Stimulated activated CD8-positive, alpha-beta memory T cell treated with anti-CD3 and anti-CD28 coated beads, Interleukin-4, amount 100 ng/mL, for 1 hour (primary cell): ENCODE data around the gene CFAP410.

Source experiments
- DNase-seq, 2 donors: peaks; one replicate each; pipeline ENCODE4 v3.0.0-alpha.2; 2020; ENCODE audit warnings: low read depth in 2 of 2, low spot score in 1 of 2

CFAP410 gene

DNA sequence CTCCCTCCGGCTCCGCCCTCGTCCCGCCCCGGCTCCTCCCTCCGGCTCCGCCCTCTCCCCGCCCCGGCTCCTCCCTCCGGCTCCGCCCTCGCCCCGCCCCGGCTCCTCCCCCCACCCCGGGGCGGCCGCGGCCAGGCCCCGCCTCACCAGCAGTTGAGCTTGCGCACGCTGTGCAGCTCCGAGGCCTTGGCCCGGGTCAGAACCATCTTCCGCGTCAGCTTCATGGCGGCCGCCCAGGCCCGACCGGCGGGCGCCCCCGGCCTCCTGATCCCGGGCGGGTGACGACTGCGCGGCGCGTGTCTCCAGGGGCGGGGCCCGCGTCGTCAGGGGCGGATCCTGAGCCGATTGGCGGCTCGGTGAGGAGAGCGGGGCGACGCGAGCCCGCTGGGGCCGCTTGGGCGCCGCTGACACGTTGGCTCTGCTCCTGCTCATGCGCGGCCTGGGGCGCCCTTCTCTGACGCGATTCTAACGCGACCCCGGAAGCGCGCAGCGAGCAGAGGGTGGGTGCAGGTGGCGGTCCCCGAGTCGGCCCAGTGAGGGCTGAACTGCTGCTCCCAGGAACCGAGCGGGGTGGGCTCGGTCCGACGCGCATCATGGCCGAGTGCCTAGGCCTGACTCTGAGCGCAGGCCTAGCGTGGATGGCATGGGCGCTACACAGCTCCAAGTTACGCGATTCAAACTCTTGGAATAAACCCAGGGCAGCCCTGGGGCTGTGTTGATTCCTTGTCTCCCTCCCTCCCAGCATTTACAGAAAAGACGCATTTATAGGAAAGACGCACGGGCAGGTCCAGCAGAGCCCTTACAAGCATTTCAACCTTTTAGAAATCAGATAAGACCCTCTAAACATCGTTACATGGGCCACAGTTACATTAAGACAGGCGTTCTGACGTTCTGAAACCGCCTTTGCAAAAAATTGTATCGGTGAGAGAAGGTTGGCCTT, at the start of gene CFAP410:
TSS of gene CFAP410 (minus strand) at position 420 of the 940 bp plus-strand sequence. CDS start at position 224, 196 bp downstream.
- DNase-seq: peak; percentile 85 to 90

DNA sequence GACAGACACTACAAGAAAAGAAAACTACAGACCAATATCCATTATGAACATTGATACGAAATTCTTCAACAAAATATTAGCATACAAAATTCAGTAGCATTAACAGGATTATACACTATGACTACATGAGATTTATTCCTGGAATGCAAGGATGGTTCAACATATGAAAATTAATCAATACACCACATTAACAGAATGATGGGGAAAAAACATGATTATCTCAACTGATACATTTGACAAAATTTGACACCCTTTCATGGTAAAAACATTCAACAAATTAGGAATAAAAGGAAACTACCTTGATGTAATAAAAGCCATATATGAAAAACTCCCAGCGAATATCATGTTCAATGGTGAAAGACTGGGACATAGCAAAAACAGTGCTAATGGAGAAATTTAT, 45.8 kb upstream of the CFAP410 start:
- no peak for DNase-seq

DNA sequence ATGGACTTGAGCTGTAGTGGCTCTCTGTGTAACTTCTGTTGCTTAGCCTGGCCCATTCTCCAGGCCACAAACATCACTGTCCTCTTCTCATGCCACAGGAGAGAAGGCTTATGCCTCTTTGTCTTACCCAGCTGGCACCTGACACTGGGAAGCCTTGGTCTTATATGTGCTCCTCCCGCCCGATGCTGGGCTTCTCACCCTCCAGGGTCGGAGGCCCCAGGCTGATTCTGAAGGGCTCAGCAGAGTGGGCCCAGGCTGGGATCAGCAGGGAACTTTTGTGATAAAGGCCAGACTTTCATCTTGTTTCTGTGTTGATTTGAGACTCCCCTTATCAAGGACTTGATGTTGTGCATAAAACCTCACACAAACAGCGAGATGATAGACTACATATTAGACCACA, 44.0 kb upstream of the CFAP410 start:
- no peak for DNase-seq

DNA sequence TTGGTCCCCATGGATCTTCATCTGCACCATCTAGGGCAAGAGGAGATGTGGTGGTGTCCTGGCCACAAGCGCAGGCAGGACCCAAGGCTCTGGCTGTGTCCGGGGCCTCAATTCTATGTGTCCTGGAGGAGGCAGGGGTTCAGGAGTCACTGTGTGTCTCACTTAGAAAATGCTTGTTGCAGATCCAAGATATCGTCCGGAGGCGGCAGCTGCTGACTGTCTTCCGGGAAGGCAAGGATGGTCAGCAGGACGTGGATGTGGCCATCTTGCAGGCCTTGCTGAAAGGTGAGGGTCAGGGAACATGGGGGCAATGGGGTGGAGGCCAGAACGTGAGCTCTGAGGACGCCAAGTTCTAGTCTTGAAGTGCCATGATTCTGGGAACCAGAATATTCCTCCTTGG, 43.3 kb upstream of the CFAP410 start:
- DNase-seq: no peak

DNA sequence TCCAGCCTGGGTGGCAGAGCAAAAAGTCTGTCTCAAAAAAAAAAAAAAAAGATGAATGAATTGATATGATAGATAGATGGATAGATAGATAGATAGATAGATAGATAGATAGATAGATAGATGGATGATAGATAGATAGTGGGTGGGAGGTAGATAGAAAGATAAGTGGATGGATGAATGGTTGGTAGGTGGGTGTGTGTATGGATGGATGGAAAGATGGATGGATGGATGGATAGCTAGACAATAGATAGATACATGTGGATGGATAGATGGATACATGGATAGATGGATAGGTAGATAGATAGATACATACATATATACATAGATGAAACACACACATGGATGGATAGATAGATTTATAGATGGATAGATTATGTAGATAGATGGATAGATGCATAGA, 42.7 kb upstream of the CFAP410 start:
- no peak for DNase-seq

DNA sequence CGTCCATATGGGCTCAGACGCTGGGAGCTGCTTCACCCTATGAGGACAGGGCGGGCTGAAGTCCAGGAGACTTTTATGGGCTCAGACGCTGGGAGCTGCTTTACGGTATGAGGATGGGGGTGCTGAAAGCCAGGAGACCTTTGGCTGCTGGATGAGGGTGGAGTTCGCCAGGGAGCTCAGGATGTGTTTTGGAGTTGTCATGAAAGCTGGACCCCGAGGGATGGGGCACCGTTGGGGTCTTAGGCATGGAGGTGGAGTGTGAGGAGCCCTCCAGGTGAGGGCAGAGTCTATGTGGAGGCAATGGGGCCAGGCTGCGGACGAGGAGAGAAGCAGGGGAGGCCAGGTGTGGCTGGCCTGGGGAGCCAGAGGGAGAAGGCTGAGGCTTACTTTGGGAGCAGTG, 41.7 kb upstream of the CFAP410 start:
- DNase-seq: no peak

DNA sequence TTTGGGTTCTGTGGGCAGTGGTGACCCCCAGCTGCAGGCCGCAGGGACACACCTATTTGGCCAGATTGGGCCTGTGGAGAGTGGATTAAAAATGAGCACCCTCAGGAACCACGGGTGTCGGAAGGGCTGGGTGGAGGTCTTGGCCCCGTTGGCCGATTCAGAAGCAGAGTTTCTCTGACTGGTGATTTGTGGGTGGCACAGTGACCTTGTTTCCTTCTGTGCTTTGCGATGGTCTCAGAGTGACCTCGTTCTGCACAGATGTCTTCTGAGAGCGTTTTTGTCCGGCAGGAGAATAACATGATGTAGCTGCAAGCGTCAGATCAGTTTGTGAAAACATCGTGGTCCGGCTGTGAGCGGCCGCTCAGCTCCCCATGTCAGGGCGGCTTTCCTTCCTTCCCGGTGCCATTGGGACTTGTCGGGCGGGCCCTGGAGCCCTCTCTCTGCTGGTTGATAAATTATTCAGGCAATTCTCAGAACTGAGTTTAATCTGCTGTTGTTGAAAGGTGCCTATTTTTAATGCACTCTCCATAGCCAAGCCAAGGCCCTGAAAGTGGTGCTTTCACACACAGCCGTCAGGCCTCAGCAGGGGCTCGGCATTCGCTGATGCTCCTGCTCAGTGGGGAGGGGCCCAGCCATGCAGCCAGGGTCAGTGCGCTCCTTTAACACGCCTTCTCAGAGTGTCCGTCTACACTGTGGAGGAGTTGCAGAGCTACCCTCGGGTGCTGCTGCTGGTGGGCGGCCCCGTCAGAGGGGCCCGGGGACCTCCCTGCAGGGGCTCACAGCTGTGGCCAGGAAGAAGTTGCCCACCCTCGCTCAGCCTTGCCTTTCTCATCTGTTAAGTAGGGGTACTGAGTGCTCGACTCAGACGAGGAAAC, 41.0 kb upstream of the CFAP410 start:
- no peak for DNase-seq

DNA sequence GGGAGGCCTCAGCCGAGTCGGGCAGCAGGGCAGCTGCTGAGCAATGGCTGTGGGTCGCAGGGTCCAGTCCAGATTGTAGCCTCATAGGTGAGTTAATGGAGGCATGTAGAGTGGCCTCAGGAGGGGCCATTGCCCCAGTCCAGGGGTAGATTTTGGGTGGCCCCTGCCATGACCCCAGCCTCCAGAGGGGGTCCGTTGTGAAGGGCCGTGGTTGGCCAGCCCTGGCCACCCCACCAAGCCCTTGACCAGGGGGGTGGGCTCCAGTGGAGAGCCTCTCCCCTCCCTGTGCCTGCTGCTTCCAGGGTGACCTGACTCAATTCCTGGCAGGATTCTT, 40.3 kb upstream of the CFAP410 start:
- DNase-seq: no peak

DNA sequence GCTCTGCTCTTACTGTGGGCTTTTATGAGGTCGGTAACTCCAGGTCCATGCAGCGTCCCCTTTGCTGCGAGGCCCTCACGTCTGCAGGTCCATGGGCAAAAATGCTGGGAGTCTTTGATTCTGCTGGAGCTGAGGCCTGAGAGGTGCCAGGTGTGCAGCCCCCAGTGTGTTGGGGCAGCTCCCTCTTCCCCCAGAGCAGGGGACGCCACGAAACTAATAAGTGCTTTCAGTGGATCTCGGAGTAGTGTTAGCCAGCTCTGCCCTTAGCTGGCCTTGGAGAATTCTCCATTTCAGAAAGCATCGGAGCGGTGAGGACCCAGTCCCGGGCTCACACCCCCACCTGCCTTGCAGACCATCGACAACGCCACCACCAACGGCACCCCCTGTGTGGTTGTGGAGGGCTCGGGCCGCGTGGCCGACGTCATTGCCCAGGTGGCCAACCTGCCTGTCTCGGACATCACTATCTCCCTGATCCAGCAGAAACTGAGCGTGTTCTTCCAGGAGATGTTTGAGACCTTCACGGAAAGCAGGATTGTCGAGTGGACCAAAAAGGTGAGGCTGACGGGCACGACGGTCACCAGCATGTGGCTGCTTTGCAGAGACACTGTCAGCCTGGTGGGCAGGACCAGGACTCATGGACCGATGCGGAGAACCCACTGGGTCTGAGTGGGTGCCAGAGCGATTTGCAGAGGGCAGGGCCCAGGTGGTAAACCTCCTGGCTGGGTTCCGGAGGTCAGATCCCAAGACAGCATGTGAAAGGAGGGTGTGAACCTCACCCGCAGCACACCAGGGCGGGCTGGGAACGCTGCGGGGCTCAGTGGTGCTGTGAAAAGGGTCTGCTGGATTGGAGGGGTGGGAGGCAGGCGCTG, 39.7 kb upstream of the CFAP410 start:
- DNase-seq: no peak

DNA sequence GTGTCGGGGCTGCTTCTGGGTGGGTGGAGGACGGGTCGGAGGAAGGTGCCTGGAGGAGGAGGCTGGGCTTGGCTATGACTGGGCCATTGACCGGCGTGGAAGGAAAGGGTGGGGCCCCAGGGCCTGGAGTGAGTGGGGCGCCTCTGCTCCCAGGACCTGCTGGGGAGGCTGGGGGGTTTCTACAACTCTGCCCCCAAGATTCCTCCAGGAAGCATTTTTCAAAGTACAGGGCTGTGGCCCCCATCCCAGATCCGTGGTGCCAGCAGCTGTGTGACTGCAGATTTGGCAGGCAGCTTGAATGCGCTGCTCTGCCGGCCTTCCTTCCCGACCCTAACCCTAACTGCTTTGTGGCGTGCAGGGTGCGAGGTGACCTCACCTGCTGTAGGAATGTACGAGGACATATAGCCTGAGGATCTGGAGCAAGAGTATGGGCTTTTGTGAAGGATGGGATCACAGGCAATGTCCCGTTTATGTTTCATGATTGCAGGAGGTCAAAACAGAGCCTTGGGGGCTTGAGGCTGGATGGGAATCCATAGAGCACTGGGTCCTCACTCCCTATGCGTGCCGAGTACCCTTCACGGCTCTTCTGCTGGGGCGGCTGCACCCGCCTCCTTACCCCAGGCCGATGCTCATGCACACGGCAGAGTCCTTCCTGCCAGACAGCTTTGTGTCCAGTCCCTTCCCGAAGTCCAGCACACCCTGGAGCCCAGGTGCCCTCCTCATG, 38.9 kb upstream of the CFAP410 start:
- no peak for DNase-seq

DNA sequence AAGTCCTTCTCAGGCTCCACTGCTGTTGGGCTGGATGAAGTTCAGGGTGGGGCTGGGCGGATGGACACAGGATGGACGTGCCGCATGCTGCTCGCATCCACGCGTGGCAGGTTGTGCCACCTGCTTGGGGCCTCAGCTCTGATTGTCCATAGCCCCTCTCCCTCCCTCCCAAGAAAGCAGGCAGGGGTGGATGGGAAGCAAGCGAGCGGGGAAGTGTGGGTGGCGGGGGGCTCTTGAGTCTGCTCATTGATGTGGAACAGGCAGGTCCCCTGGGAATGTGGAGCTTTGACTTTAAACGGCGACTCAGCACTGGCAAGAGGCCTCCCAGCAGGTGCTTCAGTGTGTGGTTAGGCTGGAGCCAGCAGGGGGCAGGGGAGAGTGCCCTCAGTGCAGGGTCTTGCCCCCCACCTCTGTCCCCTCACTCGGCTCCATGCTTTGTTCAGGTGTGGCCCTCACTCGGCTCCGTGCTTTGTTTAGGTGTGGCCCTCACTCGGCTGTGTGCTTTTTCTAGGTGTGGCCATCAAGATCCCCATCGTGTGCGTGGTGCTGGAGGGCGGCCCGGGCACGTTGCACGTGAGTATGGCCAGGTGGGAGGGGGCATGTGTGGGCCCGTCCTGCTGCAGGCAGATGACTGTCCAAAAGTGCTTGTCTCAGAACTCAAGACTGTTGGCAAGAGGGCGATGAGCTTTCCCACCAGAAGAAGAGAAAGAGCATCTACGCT, 38.2 kb upstream of the CFAP410 start:
- DNase-seq: no peak

DNA sequence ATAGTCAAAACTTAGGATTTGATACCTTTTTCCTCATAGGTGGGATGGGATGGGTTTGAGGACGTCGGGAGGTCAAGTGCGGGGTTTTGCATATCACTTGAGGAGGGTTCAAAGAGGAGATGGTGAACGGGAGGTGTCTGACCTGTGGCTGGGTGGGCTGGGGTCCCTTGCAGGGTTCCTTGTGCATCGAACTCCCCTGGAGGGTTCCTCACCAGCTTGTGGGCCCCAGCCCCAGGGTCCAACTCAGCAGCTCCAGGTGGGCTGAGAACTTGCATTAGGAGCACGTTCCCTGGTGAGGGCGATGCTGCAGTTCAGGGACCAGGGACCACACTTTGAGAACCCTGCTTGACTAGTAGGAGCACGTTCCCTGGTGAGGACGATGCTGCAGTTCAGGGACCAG, 37.4 kb upstream of the CFAP410 start:
- no peak for DNase-seq

DNA sequence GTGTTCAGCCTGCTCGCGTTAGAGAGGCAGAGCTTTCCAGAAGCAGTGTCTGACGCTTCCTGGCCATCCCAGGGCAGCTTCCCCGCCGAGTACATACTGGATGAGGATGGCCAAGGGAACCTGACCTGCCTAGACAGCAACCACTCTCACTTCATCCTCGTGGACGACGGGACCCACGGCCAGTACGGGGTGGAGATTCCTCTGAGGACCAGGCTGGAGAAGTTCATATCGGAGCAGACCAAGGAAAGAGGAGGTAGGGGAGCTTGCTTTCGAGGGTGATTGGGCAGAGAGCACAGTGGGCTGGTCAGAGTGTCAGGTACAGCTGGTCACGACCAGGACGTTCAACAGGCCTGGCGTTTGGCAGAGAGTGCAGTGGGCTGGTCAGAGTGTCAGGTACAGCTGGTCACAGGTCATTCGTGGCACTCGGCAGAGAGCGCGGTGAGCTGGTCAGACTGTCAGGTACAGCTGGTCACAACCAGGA, 36.6 kb upstream of the CFAP410 start:
- no peak for DNase-seq

DNA sequence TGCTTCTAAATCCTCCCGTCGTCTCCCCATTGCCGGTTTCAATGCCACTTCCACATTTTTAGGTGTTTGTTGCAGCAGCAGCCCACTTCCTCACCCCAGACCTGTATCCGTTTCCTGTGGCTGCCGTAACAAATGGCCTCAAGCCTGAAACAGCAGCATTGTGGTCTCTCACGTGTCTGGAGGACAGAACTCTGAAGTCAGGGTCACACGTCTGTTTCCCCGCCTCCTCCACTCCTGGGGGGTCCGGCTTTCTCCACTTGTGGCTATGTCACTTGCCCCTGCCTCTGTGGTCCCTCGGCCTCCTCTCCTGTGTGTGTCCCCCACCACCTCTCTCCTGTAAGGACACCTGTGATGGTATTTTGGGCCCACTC, 36.1 kb upstream of the CFAP410 start:
- no peak for DNase-seq

DNA sequence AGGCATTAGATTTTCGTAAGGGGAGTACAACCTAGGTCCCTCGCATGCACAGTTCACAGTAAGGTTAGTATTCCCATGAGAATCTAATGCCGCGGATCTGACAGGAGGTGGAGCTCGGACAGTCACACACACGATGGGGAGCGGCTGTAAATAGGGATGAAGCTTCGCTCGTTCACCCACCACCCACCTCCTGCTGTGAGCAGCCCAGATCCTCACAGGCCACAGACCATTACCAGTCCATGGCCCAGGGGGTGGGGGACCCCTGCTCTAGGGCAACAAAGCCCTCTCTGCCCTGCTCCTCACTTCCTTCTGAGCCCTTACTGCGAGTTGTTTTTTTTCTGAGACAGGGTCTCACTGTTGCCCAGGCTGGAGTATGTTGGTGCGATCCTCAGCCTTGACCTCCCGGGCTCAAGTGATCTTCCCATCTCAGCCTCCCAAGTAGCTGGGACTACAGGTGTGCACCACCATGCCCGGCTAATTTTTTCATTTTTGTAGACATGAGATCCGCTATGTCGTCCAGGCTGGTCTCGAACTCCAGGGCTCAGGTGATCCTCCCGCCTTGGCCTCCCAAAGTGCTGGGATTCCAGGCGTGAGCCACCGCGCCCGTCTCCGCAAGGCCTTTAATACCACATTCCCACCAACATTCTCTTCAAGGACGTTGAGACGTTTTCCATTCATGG, 35.6 kb upstream of the CFAP410 start:
- DNase-seq: no peak

DNA sequence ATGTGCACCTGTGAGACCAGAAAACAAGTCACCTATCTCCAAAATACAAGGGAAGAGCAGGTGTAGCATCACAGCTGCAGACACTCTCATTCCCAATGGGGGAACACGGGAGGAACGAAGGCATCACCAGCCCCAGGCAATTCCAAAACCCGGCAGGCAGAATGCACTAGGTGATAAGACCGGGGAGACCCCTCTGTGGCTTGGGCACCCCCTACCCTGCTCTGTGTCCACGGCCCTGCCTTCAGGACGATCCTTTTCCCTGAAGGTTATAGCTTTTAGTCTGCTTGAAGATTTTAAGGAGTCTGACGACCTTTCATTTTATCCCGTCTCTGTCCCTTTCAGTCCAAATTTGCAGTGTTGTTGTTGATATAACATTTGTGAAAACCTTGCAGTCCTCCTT, 33.4 kb upstream of the CFAP410 start:
- no peak for DNase-seq

DNA sequence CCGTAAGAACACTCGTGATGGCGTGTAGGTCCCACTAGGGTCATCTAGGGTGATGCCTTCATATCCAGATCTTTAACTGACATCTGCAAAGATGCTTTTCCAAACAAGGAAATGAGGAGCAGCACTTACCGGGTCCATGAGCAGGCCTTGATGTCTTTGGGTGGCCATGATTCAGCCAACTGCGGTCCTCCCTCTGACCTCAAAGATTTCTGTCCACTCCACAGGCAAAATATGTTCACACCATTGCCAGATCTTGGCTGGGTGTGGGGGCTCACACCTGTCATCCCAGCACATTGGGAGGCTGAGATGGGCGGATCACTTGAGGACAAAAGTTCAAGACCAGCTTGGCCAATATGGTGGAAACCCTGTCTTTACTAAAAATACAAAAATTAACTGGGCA, 32.4 kb upstream of the CFAP410 start:
- no peak for DNase-seq

DNA sequence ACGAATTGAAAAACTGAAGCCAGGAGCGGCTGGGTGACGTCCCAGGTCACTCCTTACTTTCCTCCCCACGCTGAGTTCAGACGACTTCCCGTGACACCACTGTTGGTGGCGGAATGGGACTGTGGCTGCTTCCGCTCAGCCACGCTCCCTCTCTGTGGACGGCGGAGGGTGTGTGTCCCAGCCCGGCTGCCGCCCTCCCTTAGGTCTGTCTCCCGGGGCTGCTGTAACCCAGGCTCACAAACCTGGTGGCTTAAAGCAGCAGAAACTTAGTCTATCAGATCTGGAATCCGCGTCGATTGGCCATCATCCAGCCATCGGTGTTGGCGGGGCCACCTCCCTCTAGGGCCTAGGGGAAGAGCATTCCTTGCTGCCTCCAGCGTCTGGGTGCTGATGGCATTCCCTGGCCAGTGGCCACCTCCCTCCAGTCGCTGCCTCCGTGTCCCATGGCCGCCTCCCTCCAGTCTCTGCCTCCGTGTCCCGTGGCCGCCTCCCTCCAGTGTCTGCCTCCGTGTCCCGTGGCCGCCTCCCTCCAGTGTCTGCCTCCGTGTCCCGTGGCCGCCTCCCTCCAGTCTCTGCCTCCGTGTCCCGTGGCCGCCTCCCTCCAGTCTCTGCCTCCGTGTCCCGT, 31.7 kb upstream of the CFAP410 start:
- DNase-seq: no peak
